EH (cell line): Measurements from ENCODE around the gene ISLR.

Source experiments
- DNase-seq: peaks from one replicate; pipeline ENCODE4 v3.0.0-alpha.2; 2015; ENCODE audit warnings: low read depth

Gene ISLR

DNA sequence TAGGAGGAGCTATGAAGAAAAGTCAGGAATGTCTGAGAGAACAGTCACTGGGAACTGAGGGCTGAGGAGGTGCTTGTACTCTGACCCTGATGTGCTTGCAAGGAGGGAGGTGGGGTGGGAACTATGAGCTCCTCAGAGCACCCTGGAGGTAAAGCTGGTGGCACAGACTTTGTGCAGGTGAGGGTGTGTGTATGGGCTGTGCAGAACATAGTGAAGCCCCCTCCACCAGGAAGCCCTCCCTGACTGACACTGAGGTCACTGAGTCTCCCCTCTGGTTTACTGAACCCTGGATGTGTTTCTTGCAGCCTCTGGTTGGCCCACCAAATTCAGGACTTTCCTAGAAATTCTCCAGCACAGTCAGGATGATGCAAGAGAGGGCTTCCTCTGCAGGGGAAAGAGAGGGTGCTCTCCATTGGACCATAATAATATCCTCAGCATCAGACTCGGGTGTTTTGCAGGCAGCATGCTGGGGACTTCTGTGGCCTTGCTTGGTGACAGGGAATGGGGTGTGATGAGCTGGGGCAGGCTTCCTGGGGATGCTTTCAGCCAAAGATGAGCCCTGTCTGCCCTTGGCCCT, 1.5 kb upstream of the ISLR start:
- no peak for DNase-seq

DNA sequence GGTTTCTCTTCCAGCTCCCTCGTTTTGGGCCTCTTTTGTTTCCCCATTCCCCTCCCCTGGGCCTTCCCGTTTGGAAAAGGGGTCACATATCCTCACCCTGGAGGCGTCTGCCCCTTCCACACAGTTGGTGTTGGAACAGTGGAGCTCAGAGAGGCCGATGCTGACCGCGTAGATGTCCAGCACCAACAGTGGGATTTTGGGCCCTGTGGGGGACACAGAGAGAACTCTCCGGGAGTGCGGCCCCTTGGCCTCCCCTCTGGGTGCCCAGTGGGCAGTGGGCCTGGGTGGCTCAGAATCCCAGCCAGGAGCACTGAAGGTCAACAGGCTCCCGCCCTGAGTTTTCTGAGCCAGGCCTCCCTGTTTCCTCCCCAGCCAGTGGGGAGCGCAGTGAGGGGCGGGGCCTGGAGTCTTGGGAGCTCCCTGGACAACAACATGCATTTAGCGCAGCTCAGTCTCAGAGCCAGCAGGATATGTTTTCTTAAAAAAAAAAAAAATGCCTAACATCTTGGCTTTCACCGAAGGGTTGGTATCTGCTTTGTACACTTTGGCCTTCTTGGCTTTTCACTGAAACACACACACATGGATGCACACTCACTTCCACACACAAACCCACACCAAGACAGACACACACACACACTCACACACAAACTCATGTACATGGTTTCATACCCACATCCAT, 670 bp upstream of the ISLR start:
- DNase-seq: peak; percentile 36

DNA sequence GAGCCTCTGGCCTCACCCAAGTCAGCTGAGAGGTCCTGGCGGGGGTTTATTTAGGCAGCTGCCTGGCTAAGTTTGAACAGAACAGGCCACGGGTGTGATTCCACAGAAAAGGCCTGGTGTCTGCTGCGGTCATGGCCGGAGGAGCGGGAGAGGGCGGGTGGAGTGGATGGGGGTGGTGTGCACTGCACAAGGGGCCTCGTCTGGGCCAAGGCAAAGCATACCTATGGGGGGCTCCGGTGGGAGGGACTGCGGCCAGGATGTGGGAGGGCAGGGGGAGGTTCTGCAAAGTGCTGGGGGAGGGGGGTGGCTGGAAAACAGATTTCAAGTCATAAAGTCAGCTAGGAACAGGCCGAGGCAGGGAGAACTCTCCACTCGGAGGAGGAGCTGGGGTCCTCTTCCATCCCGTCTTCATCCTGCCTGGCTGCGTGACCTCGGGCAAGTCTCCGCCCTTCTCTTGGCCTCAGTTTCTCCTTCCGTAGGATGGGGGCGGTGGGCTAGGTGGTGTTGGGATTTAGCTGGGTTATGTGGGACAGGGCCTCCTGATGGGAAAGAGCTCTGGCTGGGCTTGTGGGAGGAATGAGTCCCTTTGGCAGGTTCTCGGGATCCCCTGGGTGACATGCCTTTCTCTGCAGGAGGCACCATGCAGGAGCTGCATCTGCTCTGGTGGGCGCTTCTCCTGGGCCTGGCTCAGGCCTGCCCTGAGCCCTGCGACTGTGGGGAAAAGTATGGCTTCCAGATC, 878 bp downstream of the ISLR start:
- no peak for DNase-seq

DNA sequence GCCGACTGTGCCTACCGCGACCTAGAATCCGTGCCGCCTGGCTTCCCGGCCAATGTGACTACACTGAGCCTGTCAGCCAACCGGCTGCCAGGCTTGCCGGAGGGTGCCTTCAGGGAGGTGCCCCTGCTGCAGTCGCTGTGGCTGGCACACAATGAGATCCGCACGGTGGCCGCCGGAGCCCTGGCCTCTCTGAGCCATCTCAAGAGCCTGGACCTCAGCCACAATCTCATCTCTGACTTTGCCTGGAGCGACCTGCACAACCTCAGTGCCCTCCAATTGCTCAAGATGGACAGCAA, 1.4 kb downstream of the ISLR start:
- no peak for DNase-seq

DNA sequence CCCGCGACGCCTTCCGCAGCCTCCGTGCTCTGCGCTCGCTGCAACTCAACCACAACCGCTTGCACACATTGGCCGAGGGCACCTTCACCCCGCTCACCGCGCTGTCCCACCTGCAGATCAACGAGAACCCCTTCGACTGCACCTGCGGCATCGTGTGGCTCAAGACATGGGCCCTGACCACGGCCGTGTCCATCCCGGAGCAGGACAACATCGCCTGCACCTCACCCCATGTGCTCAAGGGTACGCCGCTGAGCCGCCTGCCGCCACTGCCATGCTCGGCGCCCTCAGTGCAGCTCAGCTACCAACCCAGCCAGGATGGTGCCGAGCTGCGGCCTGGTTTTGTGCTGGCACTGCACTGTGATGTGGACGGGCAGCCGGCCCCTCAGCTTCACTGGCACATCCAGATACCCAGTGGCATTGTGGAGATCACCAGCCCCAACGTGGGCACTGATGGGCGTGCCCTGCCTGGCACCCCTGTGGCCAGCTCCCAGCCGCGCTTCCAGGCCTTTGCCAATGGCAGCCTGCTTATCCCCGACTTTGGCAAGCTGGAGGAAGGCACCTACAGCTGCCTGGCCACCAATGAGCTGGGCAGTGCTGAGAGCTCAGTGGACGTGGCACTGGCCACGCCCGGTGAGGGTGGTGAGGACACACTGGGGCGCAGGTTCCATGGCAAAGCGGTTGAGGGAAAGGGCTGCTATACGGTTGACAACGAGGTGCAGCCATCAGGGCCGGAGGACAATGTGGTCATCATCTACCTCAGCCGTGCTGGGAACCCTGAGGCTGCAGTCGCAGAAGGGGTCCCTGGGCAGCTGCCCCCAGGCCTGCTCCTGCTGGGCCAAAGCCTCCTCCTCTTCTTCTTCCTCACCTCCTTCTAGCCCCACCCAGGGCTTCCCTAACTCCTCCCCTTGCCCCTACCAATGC, 2.0 kb downstream of the ISLR start:
- DNase-seq: no peak

DNA sequence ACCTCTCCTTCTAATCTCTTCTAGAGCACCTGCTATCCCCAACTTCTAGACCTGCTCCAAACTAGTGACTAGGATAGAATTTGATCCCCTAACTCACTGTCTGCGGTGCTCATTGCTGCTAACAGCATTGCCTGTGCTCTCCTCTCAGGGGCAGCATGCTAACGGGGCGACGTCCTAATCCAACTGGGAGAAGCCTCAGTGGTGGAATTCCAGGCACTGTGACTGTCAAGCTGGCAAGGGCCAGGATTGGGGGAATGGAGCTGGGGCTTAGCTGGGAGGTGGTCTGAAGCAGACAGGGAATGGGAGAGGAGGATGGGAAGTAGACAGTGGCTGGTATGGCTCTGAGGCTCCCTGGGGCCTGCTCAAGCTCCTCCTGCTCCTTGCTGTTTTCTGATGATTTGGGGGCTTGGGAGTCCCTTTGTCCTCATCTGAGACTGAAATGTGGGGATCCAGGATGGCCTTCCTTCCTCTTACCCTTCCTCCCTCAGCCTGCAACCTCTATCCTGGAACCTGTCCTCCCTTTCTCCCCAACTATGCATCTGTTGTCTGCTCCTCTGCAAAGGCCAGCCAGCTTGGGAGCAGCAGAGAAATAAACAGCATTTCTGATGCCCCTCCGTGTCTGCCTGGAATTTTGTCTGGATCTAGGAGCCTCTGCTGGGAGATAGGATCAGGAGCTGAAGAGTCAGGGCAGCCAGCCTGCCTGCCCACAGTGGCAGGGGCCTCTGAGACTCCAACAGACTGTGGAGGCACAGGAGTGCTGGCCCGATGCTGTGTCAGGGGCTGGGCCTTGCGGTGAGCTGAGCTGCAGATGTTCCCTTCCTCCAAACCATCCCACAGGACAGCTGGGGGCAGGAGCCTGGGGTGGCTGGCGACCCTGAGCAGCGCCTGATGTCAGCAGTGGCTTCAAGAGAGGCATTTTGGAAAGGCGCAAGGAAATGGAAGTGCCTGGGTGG, 3.0 kb downstream of the ISLR start:
- no peak for DNase-seq

DNA sequence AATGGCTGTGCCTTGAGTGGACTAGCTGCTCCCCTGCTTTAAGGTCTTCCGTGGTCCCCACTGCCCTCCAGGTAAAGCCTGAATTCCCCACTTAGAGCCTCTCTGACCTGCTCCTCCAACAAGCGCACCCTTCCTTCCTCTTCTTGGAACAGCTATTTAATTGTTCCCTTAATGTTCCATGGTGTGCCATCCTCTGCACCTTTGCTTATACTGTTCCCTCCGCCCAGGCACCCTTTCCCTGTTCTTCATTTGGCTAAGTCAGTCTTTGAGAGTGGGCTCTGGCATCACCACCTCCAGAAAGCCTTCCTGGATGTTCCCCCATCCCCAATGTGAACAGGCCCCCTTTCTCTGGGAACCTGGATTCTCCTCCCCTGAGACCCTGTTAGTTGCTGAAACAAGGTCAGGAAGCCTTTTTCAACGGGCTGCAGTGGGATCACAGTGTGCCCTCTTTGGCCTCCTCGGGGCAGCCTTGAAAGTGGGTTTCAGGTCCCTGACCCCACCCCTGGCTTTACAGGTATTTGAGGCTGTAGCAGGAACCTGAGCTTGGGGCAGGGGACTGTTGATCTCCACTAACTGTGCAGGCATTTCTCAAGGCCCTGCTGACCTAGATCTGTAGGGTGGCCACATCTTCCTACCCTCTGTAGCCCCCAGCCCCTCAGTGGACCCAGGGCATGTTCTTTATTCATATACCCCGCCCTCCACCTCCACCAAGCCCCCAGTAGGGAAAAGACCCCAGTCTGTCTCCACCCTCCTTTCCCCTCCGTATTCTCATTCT, 5.0 kb downstream of the ISLR start:
- DNase-seq: no peak

DNA sequence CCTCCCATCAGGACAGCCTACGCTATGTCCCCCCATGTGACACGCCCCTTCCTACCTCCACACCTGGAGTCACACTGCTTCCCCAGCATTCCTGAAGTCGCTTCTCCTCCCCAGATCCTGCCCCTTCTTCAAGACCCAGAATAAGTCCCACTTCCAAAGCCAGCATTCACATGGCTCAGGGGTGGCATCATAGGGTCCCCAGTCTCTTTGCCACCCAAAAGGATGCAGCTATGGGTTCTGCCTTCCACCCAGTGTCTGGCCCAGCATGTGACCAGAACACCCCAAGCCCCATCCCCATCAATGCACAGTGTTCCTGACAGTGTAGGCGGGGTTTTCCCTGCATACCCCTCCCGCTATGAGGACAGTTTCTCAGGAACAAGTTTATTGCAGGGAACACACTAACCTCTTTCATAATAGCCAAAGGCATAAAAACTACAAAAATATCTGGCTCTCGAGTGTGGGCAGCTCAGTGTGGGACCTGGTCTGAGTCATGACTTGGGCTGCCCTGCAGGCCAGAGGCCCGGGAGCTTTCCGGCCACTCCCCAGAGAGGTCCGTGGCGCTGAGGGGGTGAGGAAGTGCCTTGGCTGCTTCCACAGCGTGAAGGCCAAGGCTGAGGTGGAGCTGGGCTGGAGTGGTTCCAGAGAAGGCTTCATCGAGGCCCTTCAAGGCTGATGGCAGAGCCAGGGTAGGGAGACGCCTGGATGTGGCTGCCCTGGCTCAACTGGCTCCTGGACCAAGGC, 5.8 kb downstream of the ISLR start:
- DNase-seq: peak; percentile 98

DNA sequence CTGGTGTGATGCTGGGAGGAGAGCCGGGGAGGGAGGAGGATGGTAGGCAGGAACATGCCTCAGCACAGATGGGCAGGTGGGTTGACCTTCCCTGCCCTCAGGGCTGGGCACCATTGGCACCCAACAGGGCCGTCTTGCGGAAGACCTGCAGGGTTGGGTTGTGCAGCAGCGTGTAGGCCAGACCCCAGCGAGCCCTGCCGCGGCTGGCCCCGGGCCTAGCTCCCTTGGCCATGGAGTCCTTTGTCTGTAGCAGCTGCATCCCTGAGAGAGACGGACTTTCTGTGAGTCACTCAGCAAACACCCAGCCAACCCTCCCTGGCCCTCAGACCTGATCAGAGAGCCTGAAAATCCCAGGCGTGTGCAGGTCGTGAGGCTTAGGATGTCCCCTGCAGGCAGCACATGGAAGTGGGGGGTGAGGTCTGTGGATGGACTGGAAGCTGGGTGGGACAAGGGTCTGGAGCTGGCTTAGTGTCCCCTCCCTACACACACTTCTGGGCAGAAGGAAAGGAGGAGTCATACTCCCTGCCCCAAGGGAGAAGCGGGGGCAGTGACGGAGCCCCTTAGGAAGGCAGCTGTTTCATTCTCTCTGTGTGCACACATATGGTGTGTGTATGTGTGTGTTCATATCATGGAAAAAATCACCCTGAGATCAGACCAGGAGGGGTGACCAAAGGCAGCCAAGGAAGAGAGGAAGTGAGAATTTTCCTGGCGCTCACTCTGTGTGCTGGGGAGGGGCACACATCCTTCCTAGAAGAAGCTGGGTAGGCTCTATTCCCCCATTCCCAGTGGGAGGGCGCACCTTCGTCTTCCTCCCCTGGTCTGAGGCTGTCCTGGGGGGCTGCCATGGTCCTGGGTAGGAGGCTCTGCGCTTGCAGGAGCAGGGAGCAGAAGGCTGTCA, 6.7 kb downstream of the ISLR start:
- peak; percentile 76 for DNase-seq

DNA sequence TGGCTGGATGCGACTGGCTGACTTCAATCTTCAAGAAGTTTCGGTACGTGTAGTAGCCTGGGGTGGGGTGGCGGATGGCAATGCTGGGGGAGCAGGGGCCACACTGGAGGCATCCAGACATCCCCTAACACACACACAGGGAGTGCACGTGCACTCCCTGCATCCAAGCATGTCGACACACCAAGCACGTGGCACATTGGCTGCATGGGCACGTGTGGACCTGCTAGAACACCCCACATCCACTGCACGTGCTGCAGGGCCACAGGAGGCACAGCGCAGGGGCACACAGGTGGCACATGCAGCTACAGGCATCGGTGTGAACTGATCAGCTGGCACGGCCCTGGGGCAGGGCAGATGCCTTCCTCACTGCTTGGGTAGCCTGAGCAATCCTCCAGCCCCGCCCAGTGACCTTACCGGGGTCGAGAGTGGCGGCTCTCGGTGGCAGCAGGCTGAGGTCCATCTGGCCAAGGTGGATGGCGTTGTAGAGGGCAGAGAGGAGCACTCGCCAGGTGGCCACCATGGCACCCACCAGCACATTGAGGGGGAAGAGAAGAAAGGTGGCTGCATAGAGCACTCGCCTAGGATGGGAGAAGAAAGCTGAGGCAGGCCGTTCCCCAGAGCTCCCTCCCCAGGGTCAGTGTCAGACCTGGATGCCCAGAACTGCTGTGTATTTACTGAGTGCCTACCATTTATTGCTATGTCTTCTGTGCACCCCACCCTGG, 7.5 kb downstream of the ISLR start:
- no peak for DNase-seq

DNA sequence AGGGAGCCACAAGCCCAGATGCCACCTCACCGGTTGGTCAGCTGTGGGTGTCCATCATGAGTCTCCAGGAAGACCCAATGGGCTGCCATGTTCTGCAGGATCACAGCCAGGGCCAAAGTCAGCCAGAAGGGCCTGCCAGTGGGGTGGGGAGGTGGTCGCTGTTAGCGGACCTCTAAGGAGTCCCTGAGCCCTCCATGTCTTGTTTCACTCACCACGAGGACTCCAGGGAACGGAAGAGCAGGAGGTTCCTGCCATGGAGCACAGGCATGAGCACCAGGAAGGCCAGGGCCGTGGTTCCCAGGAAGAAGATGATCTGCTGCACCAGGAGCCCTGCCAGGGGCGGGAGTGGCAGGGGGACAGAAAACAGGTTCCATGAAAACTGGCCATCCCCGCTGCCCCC, 8.6 kb downstream of the ISLR start:
- DNase-seq: no peak

DNA sequence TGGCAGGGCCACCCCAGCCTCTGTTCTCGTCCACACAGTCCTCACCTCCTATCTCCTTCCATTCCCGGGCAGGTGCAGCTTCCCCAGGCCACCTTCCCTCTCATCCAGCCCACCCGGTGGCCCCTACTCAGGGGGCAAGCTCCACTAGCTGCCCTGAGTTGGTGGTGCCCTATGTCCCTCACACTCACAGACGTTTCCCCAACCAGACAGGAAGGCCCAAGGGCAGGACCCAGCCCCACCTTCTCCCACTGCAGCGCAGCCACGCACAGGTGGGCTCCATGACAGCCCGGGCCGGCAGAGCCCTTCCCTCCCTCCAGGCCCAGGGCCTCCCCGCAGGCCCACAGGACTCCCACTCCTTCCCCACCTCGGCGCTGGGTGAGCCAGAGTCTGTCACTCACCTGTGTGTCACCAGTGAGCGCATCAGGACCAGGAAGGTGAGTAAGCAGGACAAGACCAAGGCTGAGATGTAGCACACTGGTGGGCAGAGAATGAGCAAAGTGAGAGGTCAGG, 11.1 kb downstream of the ISLR start:
- no peak for DNase-seq

DNA sequence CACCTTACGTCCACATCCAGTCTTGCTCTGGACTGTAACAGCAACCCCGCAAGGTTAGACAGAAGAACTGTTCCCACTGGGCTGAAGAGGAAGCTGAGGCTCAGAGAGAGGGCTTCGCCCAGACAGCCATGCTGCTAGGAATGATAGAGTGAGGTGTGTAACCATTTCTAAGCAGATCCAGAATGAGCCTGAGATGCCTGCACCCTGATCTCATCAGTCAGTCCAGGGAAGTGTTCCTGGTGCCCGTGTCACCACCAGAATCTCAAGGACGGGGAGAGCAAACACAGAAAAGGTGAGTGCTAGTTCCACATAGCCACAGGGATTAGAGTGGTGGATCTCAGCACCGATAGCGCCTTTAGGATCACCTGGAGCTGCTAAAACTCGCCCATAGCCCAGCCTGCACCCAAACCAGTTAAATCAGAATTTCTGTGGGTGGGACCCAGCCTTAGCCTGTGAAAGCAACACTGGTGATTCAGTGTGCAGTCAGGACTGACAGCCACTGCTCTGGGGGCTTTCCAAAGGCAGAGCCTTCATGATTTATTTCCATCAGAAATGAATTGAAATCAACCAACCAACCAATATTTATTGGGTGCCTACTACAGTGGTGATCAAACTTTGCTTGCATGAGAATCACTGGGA, 12.3 kb downstream of the ISLR start:
- no peak for DNase-seq

DNA sequence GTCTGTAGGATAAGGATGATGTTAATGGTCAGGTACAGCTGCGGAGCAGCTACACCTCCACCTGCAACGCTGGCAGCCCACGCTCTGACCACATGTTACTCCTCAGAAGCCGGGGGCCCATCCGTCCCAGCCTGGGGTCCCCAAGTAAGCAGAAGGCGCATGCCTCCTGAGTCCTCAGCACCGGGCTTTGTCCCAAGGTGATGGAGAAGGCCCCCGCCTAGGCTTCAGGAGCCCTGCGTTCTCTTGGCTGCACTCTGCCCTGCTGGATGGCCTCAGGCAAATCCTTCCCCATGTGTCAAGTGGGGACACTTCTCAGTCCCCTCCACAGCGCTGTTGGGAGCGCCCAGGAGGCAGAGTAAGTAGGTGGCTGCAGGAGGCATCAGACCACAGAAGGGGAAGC, 14.7 kb downstream of the ISLR start:
- DNase-seq: no peak

DNA sequence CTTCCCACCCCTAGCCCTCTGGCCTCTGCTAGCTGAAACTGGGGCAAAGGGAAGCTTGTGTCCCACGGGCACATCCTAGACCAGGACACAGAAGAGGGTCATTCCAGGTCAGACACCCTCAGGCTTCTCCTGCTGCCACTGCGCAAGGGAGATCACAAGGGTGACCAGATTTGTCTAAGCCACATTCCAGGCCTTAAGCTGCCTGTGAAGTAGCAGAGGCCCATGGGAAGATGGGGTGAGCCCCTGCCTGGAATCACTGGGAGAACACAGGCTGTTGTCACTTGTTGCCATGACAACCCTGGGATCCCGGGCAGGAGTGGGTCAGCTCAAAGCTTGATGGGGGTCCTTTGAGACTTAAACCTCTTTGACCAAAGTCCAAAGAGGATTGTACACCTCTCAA, 18.3 kb downstream of the ISLR start:
- DNase-seq: peak; percentile 34

DNA sequence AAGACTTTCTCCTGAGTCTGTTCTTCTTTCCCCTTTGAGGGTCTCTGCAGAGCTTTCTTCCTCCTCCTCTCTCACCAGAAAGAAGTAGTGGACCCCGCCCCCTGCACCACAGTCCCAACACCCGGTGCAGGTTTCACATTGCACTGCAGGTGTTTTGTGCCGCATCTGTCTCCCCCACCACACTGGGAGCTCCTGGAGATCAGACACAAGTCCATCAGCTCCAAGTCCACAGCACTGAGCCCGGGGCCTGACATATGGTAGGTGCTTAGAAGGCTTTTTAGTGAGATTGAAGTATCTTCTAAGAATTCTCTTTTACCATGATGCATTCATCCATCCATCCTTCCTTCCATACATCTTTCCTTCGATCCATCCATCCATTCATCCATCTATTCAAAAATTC, 19.2 kb downstream of the ISLR start:
- DNase-seq: no peak

DNA sequence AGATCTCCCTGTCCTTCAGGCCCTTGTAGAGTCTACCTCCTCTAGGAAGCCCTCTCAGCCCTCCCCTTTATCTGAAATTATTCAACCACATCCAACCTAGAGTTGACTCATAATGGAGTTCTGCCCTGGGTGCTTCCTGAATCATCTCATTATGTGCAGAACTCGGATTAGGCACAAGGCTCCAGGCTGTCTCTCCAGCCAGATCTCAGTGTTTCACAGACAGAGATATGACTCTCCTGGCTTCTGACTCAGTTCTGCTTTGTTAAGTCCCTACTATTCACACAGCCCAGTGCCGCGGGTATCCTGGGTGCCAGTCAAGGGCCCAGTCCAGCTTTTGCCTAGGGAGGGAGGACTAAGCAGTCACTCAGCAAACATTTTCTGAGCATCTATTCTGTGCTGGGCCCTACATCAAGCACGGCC, 19.8 kb downstream of the ISLR start:
- peak; percentile 95 for DNase-seq

DNA sequence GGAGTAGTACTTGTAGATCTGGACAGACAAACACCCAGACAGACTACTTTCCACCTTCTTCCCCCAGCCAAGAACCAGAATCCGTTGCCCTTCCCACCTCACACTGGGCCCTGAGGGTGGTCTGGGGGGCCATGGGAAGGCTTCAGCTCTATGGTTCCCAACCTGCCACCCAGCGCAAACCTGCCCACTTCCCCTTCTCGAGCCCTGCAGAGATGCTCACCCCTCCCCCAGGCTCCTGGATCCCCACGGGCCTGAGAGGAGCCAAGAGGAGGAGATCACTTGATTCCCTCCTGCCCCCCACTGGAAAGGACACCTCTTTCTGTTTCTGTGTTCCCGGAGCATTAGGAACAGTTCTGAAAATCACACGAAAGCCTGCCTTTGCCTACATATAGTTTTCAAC, 20.4 kb downstream of the ISLR start:
- DNase-seq: no peak
